Uterus (tissue), 2 donors: ENCODE measurements around the gene PMPCA.

Experiments used
- POLR2A ChIP-seq, 2 donors: fragments of 450-650 bp; IDR thresholded peaks; one replicate each; pipeline ENCODE4 v1.6.1; 2016; ENCODE audit warnings: antibody characterized with exemption in 2 of 2, mild to moderate bottlenecking in 1 of 2, moderate library complexity in 1 of 2
- TF ChIP-seq, protein P1 (sequence below), 4 experiments: fragments of 200-600 bp in 2 of 4; fragments of 450-650 bp in 2 of 4; sonication (generic) in 2 of 4; IDR thresholded peaks; one replicate each; pipeline ENCODE4 v1.5.1; 2016 to 2019; ENCODE audit warnings: antibody characterized with exemption in 4 of 4, mild to moderate bottlenecking in 2 of 4, moderate library complexity in 1 of 4

DNA sequence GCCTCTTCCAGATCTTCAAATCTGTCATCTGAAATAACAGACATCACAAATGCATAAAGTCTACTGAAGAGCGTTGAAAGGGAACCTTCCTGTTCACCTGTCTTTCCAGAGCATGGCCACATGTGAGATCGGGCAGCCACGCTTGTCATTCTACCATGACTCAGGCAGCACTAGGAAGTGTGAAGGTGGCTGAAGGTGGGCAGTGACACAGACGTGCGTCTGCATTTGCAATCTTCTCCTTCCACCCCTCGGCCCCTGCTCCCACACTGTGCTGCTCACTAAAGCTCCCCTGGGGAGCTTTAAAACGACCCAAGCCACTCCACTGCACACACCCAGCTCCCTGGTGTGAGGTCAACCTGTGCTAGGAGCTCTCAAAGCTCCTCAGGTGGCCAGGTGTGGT, 2.5 kb upstream of the PMPCA start:
- TF ChIP-seq, protein P1, sequence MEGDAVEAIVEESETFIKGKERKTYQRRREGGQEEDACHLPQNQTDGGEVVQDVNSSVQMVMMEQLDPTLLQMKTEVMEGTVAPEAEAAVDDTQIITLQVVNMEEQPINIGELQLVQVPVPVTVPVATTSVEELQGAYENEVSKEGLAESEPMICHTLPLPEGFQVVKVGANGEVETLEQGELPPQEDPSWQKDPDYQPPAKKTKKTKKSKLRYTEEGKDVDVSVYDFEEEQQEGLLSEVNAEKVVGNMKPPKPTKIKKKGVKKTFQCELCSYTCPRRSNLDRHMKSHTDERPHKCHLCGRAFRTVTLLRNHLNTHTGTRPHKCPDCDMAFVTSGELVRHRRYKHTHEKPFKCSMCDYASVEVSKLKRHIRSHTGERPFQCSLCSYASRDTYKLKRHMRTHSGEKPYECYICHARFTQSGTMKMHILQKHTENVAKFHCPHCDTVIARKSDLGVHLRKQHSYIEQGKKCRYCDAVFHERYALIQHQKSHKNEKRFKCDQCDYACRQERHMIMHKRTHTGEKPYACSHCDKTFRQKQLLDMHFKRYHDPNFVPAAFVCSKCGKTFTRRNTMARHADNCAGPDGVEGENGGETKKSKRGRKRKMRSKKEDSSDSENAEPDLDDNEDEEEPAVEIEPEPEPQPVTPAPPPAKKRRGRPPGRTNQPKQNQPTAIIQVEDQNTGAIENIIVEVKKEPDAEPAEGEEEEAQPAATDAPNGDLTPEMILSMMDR (IDR thresholded peaks at IDR 0.05), result no peak
- no peak for TF ChIP-seq POLR2A (IDR thresholded peaks at IDR 0.05)
